K562 (cell line): Measurements from ENCODE around the gene CAMSAP3.

Source experiments
- CTCF ChIP-seq, 3 experiments: IDR thresholded peaks in 2 of 3; conservative IDR thresholded peaks in 1 of 3; 2 replicates each; pipeline ENCODE4 v1.5.1; 2011 to 2012; ENCODE audit warnings: low read length in 3 of 3, mild to moderate bottlenecking in 3 of 3, control low read depth in 2 of 3, improper control_type of control experiment in 1 of 3, inconsistent platforms in 1 of 3, low read depth in 1 of 3, mixed read lengths in 1 of 3, moderate library complexity in 1 of 3; ENCODE audit not compliant: insufficient read depth in 2 of 3
- TF ChIP-seq, protein P1 (sequence below): fragments of 450-650 bp; formaldehyde crosslinking; IDR thresholded peaks from 2 replicates; pipeline ENCODE4 v1.4.0; 2020; ENCODE audit warnings: mild to moderate bottlenecking, moderate library complexity

DNA sequence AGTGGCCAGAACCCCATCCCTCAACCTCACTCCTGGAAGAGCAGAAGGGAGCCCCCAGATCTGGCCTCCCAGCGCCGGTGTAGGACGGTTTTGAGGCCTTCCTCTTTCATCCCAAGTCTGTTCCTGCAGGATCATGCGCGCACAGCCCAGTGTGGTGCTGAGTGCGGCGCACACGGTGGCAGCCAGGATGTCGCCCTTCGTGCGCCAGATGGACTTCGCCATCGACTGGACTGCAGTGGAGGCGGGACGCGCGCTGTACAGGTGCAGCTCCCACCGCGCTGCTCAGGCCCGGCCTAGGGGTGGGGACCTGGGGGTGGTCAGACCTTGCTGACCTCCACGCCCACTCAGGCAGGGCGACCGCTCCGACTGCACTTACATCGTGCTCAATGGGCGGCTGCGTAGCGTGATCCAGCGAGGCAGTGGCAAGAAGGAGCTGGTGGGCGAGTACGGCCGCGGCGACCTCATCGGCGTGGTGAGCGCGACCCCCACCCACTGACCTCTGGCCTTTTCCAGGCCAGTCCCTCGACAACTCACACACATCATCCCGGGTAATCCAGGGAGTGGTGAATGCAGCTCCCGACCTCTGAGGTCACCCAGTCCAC, 45.4 kb upstream of the CAMSAP3 start:
- no peak for TF ChIP-seq CTCF (IDR thresholded peaks at IDR 0.05 in 2 of 3, conservative IDR thresholded peaks at IDR 0.05 in 1 of 3; ENCODE audit: insufficient read depth in 2 of 3, low read depth in 1 of 3, low read length in 3 of 3)
- TF ChIP-seq, protein P1, sequence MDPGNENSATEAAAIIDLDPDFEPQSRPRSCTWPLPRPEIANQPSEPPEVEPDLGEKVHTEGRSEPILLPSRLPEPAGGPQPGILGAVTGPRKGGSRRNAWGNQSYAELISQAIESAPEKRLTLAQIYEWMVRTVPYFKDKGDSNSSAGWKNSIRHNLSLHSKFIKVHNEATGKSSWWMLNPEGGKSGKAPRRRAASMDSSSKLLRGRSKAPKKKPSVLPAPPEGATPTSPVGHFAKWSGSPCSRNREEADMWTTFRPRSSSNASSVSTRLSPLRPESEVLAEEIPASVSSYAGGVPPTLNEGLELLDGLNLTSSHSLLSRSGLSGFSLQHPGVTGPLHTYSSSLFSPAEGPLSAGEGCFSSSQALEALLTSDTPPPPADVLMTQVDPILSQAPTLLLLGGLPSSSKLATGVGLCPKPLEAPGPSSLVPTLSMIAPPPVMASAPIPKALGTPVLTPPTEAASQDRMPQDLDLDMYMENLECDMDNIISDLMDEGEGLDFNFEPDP (CRISPR knock-in tag) = no peak
